Adrenal gland (tissue), 5 donors: Measurements from ENCODE around the gene ITGA2B.

Experiments used
- CTCF ChIP-seq, 6 experiments: fragments of 450-650 bp in 4 of 6; fragments of 200-600 bp in 2 of 6; sonication (generic) in 1 of 6; IDR thresholded peaks; 1 replicate in 5 of 6; 2 replicates in 1 of 6; pipeline versions ENCODE4 v1.5.1 to v1.8.0; 2016 to 2021; ENCODE audit warnings: antibody characterized with exemption in 6 of 6, mild to moderate bottlenecking in 2 of 6, moderate library complexity in 1 of 6
- POLR2A ChIP-seq, 2 donors: fragments of 450-650 bp; IDR thresholded peaks; one replicate each; pipeline ENCODE4 v1.6.1; 2017; ENCODE audit warnings: antibody characterized with exemption in 2 of 2, mild to moderate bottlenecking in 2 of 2, moderate library complexity in 1 of 2
- donor health status: DM: no; HTN: no; CAD: no.

GRCh38 chr17:44389723-44390202, 314 bp upstream of the ITGA2B start:
- TF ChIP-seq CTCF (IDR thresholded peaks at IDR 0.05) (no peak), POLR2A (IDR thresholded peaks at IDR 0.05) (no peak)
